GM18520 (cell line): ENCODE results near the gene KCNIP1.

Source experiments
- ATAC-seq: cut with Tn5 transposase; IDR thresholded peaks from one replicate; pipeline ENCODE4 v1.9.1; 2021; ENCODE audit not compliant: unreplicated experiment

The KCNIP1 gene

GRCh38 chr5:170503990-170504596 lies at the start of gene KCNIP1:
TSS of gene KCNIP1 (plus strand) at chr5:170504020.
- no peak for ATAC-seq

- no peak for ATAC-seq
These were observed 40.4 kb upstream of the KCNIP1 start for GRCh38 chr5:170463426-170463825.

GRCh38 chr5:170464280-170465127 lies 39.3 kb upstream of the KCNIP1 start:
- no peak for ATAC-seq

- ATAC-seq = no peak
These were observed 37.3 kb upstream of the KCNIP1 start for GRCh38 chr5:170466553-170466952.

GRCh38 chr5:170466988-170467707 lies 36.7 kb upstream of the KCNIP1 start:
- peak; percentile 58 for ATAC-seq

GRCh38 chr5:170468633-170469285 lies 35.1 kb upstream of the KCNIP1 start:
- no peak for ATAC-seq

GRCh38 chr5:170469414-170469813 lies 34.4 kb upstream of the KCNIP1 start:
- ATAC-seq = no peak

GRCh38 chr5:170470275-170470674 lies 33.5 kb upstream of the KCNIP1 start:
- ATAC-seq = no peak

GRCh38 chr5:170470808-170471404 lies 32.9 kb upstream of the KCNIP1 start:
- ATAC-seq = no peak

- ATAC-seq = no peak
These were observed 32.2 kb upstream of the KCNIP1 start for GRCh38 chr5:170471551-170472178.

GRCh38 chr5:170473642-170474041 lies 30.2 kb upstream of the KCNIP1 start:
- no peak for ATAC-seq

- ATAC-seq = no peak
These were observed 29.1 kb upstream of the KCNIP1 start for GRCh38 chr5:170474489-170475274.

- ATAC-seq = no peak
These were observed 28.4 kb upstream of the KCNIP1 start for GRCh38 chr5:170475294-170476000.

GRCh38 chr5:170476704-170477103 lies 27.1 kb upstream of the KCNIP1 start:
- no peak for ATAC-seq

- ATAC-seq = no peak
These were observed 25.9 kb upstream of the KCNIP1 start for GRCh38 chr5:170477906-170478305.

GRCh38 chr5:170478306-170478705 lies 25.5 kb upstream of the KCNIP1 start:
- no peak for ATAC-seq

- ATAC-seq = no peak
These were observed 24.3 kb upstream of the KCNIP1 start for GRCh38 chr5:170479484-170479883.

- ATAC-seq = no peak
These were observed 23.6 kb upstream of the KCNIP1 start for GRCh38 chr5:170480260-170480659.

GRCh38 chr5:170481849-170482248 lies 22.0 kb upstream of the KCNIP1 start:
- ATAC-seq = no peak
